H9 (cell line): Measurements from ENCODE around the gene MN1. TPM values are rescaled to one million over a fixed set of nuclear protein-coding genes. Genes with fewer than 3 reads are reported as not detected.

ENCODE experiments used
- DNase-seq: peaks from one replicate; pipeline ENCODE4 v3.0.0-alpha.2; 2017
- H2AFZ ChIP-seq: one replicate; pipeline ENCODE4 v1.6.1; 2013; ENCODE audit warnings: mild to moderate bottlenecking, low read length, control low read depth, moderate library complexity
- H2AK5ac ChIP-seq: 2 replicates; pipeline ENCODE4 v1.6.1; 2013; ENCODE audit warnings: low read length, control low read depth, mixed read lengths; ENCODE audit not compliant: insufficient read length
- H2BK120ac ChIP-seq: one replicate; pipeline ENCODE4 v1.6.1; 2013; ENCODE audit warnings: low read depth, mild to moderate bottlenecking, low read length, control low read depth, inconsistent platforms; ENCODE audit not compliant: poor library complexity, severe bottlenecking
- H2BK12ac ChIP-seq: 2 replicates; pipeline ENCODE4 v1.6.1; 2013; ENCODE audit warnings: low read length, control low read depth, mixed read lengths, low read depth; ENCODE audit not compliant: insufficient read length
- H2BK15ac ChIP-seq: 2 replicates; pipeline ENCODE4 v1.6.1; 2013; ENCODE audit warnings: low read depth, low read length, control low read depth
- H2BK20ac ChIP-seq: one replicate; pipeline ENCODE4 v1.6.1; 2013; ENCODE audit warnings: low read depth, mild to moderate bottlenecking, low read length, control low read depth, inconsistent platforms; ENCODE audit not compliant: poor library complexity, severe bottlenecking
- H2BK5ac ChIP-seq: 2 replicates; pipeline ENCODE4 v1.6.1; 2013; ENCODE audit warnings: low read length, control low read depth, mixed read lengths; ENCODE audit not compliant: insufficient read length
- H3K14ac ChIP-seq: 2 replicates; pipeline ENCODE4 v1.6.1; 2013; ENCODE audit warnings: low read length, control low read depth; ENCODE audit not compliant: insufficient read depth
- H3K18ac ChIP-seq: 2 replicates; pipeline ENCODE4 v1.6.1; 2013; ENCODE audit warnings: low read depth, mild to moderate bottlenecking, mixed read lengths, low read length, control low read depth; ENCODE audit not compliant: insufficient read length
- H3K23ac ChIP-seq: 2 replicates; pipeline ENCODE4 v1.6.1; 2013; ENCODE audit warnings: low read length, control low read depth, mixed read lengths, low read depth; ENCODE audit not compliant: insufficient read length
- H3K23me2 ChIP-seq: 2 replicates; pipeline ENCODE4 v1.6.1; 2013; ENCODE audit warnings: low read depth, mild to moderate bottlenecking, mixed read lengths, low read length, control low read depth; ENCODE audit not compliant: insufficient read length, poor library complexity, severe bottlenecking
- H3K27ac ChIP-seq: 2 replicates; pipeline ENCODE4 v1.5.1; 2013; ENCODE audit warnings: low read length, control low read depth, mixed read lengths, low read depth; ENCODE audit not compliant: insufficient read length
- H3K27me3 ChIP-seq: 2 replicates; pipeline ENCODE4 v1.6.1; 2013; ENCODE audit warnings: low read length, control low read depth, inconsistent platforms; ENCODE audit not compliant: insufficient read depth
- H3K4ac ChIP-seq: 2 replicates; pipeline ENCODE4 v1.6.1; 2013; ENCODE audit warnings: low read depth, mild to moderate bottlenecking, control low read depth, inconsistent platforms, low read length, moderate library complexity
- H3K4me1 ChIP-seq: 2 replicates; pipeline ENCODE4 v1.6.1; 2013; ENCODE audit warnings: low read length, control low read depth, inconsistent platforms; ENCODE audit not compliant: insufficient read depth
- H3K4me2 ChIP-seq: 2 replicates; pipeline ENCODE4 v1.6.1; 2013; ENCODE audit warnings: low read length, control low read depth, mixed read lengths; ENCODE audit not compliant: insufficient read length, insufficient read depth
- H3K56ac ChIP-seq: 2 replicates; pipeline ENCODE4 v1.6.1; 2013; ENCODE audit warnings: low read depth, mild to moderate bottlenecking, mixed read lengths, low read length, control low read depth; ENCODE audit not compliant: insufficient read length
- H3K79me1 ChIP-seq: 2 replicates; pipeline ENCODE4 v1.6.1; 2013; ENCODE audit warnings: low read depth, mild to moderate bottlenecking, moderate library complexity, low read length, control low read depth, inconsistent platforms; ENCODE audit not compliant: insufficient read depth, poor library complexity, severe bottlenecking
- H3K79me2 ChIP-seq: 2 replicates; pipeline ENCODE4 v1.6.1; 2013; ENCODE audit warnings: low read length, control low read depth, inconsistent platforms; ENCODE audit not compliant: insufficient read depth
- H3K9ac ChIP-seq: 2 replicates; pipeline ENCODE4 v1.6.1; 2013; ENCODE audit warnings: low read length, control low read depth, mixed read lengths; ENCODE audit not compliant: insufficient read length; ENCODE audit errors: extremely low read depth
- H3K9me3 ChIP-seq: one replicate; pipeline ENCODE4 v1.6.1; 2013; ENCODE audit warnings: low read depth, low read length, inconsistent platforms; ENCODE audit not compliant: control insufficient read depth
- H3T11ph ChIP-seq: one replicate; pipeline ENCODE4 v1.6.1; 2013; ENCODE audit warnings: mild to moderate bottlenecking, low read length, control low read depth, inconsistent platforms
- H4K20me1 ChIP-seq: one replicate; pipeline ENCODE4 v1.6.1; 2013; ENCODE audit not compliant: control insufficient read depth, insufficient read length, insufficient read depth
- H4K5ac ChIP-seq: 2 replicates; pipeline ENCODE4 v1.6.1; 2013; ENCODE audit warnings: low read depth, mild to moderate bottlenecking, mixed read lengths, low read length, control low read depth; ENCODE audit not compliant: insufficient read length
- H4K8ac ChIP-seq: replicated peaks from 2 replicates; pipeline ENCODE4 v1.6.1; 2013; ENCODE audit warnings: low read length, control low read depth, mixed read lengths, low read depth; ENCODE audit not compliant: insufficient read length
- H4K91ac ChIP-seq: 2 replicates; pipeline ENCODE4 v1.6.1; 2013; ENCODE audit warnings: low read depth, mild to moderate bottlenecking, moderate library complexity, mixed read lengths, low read length, control low read depth; ENCODE audit not compliant: insufficient read length
- H3K27ac Mint-ChIP-seq, 3 experiments: 2 replicates in 2 of 3; 3 replicates in 1 of 3; pipeline ENCODE4 v1.8.0; 2020 to 2021; ENCODE audit warnings: mixed read lengths in 3 of 3, mild to moderate bottlenecking in 1 of 3, moderate library complexity in 1 of 3
- H3K27me3 Mint-ChIP-seq: 2 replicates; pipeline ENCODE4 v1.8.0; 2021; ENCODE audit warnings: low read depth, mild to moderate bottlenecking, moderate library complexity, mixed read lengths
- H3K36me3 Mint-ChIP-seq, 3 experiments: 2 replicates in 2 of 3; 3 replicates in 1 of 3; pipeline ENCODE4 v1.8.0; 2020 to 2021; ENCODE audit warnings: low read depth in 3 of 3, mixed read lengths in 3 of 3; ENCODE audit not compliant: insufficient read depth in 1 of 3
- H3K4me1 Mint-ChIP-seq, 2 experiments: 2 replicates each; pipeline ENCODE4 v1.8.0; 2020; ENCODE audit warnings: mixed read lengths in 2 of 2
- H3K4me3 Mint-ChIP-seq, 2 experiments: 2 replicates in 1 of 2; 3 replicates in 1 of 2; pipeline ENCODE4 v1.8.0; 2020 to 2021; ENCODE audit warnings: mild to moderate bottlenecking in 2 of 2, mixed read lengths in 2 of 2, moderate library complexity in 1 of 2
- H3K9me3 Mint-ChIP-seq, 2 experiments: 2 replicates in 1 of 2; 3 replicates in 1 of 2; pipeline ENCODE4 v1.8.0; 2020; ENCODE audit warnings: mild to moderate bottlenecking in 2 of 2, mixed read lengths in 2 of 2, moderate library complexity in 1 of 2
- CTCF ChIP-seq: fragments of 200-600 bp; sonication (generic); conservative IDR thresholded peaks from 3 replicates; pipeline ENCODE4 v1.8.0; 2021; ENCODE audit warnings: antibody characterized with exemption, mild to moderate bottlenecking
- WGBS: extraction: QIAGEN DNeasy Blood & Tissue Kit; methylation state at CpG from one replicate; pipeline ENCODE4 v1.1.7; 2013; ENCODE audit warnings: missing lambda C conversion rate, low lambda C conversion rate, mixed read lengths; ENCODE audit not compliant: insufficient read length; ENCODE audit errors: extremely low coverage; 5-methylcytosine and 5-hydroxymethylcytosine counted together
- total RNA-seq: library from RNA; stranded (reverse); gene quantifications from 2 replicates; pipeline ENCODE4 v1.2.1, GENCODE V29; 2021

Gene MN1
- total RNA-seq, 1 experiment from 2014 or later = 2.8 TPM

DNA sequence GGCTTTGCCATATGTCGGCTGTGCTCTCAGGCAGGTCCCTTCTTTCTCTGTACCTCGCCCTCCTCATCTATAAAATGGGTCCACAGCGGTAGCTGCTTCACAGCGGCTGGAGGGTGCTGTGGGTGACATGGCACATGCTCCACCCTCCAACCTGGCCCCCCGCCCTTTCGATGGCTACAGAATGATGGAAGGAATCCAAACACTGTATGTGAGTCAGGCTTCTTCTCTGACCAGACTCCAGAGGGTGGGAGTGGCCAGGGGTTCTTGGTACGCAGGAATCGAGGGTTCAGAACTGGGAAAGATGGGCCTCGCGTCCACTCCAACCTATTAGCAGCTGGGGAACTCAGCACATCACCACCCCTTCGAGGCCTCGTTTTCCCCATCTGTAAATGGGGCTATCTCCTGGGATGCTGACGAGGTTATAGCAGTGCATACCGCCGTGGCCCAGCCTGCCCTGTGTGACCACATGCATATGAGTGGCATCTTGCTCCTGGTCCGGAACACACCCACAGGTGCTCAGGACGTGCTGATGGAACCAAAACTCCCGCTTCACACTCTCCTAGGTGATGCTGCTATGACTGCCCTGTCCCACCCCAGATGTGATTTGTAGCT is 26.4 kb downstream of the MN1 start:
- H2BK120ac ChIP-seq = no peak overlapping the region
- H3K23me2 ChIP-seq = peaks cover 7% of the 10 kb centered on the region
- no peaks in the 10 kb centered on the region for H3K79me2 ChIP-seq
- Mint-ChIP-seq H3K27me3 (0 out of 2 replicates have a peak, but pooled peaks cover 1% of the 10 kb centered on the region), H3K4me3 (peak overlapping the region in 1 of 2 experiments; percentile 75; a peak in 2 of 5 replicates), H3K36me3 (peaks cover 0 to 1% (median 0%) of the 10 kb centered on the region in 3 experiments; a peak in 1 of 7 replicates), H3K27ac (peak overlapping the region in 1 of 3 experiments; percentile 97; a peak in 1 of 7 replicates), H3K4me1 (peaks cover 37 to 63% of the 10 kb centered on the region in 2 experiments), H3K9me3 (no peaks in the 10 kb centered on the region)
- H3K4me1 ChIP-seq = no peaks in the 10 kb centered on the region; the same call in 1 of the 2 replicates
- no peaks in the 10 kb centered on the region for H3K9me3 ChIP-seq
- H2BK15ac ChIP-seq = no peak overlapping the region
- TF ChIP-seq CTCF = no peak
- no peak overlapping the region for H3K9ac ChIP-seq
- no peak overlapping the region for H2AK5ac ChIP-seq
- H3K27ac ChIP-seq = no peak overlapping the region
- H2BK12ac ChIP-seq = no peak overlapping the region
- no peak overlapping the region for H2AFZ ChIP-seq
- no CpG with 5 or more reads among the region's 18 CpGs for WGBS
- H2BK5ac ChIP-seq = no peak overlapping the region
- no peak overlapping the region for H4K91ac ChIP-seq
- no peak overlapping the region for H4K8ac ChIP-seq
- no peak overlapping the region for H2BK20ac ChIP-seq
- no peak overlapping the region for H3K23ac ChIP-seq
- H3K18ac ChIP-seq = no peak overlapping the region
- H3K27me3 ChIP-seq = no peaks in the 10 kb centered on the region
- no peaks in the 10 kb centered on the region for H3K79me1 ChIP-seq
- no peak for DNase-seq
- no peak overlapping the region for H4K5ac ChIP-seq
- H4K20me1 ChIP-seq = no peaks in the 10 kb centered on the region
- no peak overlapping the region for H3K56ac ChIP-seq
- no peak overlapping the region for H3K4me2 ChIP-seq
- no peak overlapping the region for H3K4ac ChIP-seq
- H3T11ph ChIP-seq = no peak overlapping the region
- no peak overlapping the region for H3K14ac ChIP-seq
